ENCODE results near the gene USP25.

Gene USP25

DNA sequence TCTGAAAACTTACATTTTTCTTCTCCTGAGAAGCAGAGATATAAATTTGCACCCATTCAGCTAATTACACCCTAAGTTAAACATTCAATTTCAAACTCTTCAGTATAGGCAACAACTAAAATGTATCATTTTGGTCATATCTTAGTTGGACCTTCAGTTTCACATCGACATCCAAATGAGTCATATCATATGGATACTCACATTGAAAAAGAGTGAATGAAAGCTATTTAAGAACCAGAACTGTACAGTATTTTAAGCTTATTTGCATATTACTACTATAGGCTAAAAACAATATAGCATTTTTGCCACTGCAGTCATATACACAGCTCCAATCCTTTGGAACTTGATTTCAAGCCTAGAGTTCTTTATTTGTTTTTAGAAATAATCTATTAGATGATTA is 33.6 kb downstream of the USP25 start:
- no peak for DNase-seq (ENCODE audit: low spot score)

DNA sequence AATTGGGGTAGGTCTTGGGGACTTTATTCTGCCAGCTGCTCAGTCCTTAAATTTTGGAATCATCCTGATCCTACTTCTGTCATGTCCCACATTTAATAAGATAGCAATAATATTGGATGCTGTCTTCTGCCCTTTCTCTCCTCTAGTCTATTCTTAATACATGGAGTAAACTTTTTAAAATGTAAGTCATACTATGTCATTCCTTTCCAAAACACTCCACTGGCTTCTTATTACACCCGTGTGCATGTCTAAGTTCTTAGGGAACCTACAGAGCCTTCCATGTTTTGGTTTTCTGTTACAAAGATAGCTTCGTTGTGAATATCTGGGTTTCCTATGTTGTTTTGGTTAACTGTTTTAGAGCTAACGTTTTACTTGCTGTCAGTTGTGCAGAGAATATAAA is 35.1 kb downstream of the USP25 start:
- DNase-seq (ENCODE audit: low spot score): no peak

DNA sequence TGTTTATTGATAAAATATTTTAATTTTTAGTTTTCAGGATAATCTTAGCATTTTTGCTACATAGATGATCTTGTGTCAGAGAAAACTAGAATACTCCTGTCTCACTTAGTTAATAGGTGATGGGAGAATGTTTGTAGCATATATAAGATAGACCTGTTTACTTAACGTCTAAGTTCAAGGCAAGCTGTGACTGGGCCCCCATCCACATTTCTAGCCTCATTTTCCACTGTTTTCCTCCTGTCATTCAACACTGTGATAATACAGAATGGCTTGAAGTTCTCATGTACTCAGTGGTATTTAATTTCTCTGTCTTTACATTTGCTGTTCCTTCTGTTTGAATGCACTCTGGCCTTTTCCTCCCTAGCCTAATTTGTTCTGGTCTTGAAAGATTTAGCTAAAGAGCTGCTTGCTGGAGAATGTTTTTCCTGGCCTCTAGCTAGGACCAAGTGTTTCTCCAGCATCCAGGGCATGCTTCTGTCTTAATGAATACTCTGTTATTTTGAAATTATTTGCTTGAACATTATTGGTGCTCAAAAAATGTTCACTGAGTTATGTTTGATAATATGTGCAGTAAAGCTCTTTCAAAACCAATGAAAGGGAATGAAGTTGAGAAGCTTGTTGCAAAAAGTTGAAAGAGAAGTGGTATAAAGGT is 37.3 kb downstream of the USP25 start:
- DNase-seq (ENCODE audit: low spot score): no peak

DNA sequence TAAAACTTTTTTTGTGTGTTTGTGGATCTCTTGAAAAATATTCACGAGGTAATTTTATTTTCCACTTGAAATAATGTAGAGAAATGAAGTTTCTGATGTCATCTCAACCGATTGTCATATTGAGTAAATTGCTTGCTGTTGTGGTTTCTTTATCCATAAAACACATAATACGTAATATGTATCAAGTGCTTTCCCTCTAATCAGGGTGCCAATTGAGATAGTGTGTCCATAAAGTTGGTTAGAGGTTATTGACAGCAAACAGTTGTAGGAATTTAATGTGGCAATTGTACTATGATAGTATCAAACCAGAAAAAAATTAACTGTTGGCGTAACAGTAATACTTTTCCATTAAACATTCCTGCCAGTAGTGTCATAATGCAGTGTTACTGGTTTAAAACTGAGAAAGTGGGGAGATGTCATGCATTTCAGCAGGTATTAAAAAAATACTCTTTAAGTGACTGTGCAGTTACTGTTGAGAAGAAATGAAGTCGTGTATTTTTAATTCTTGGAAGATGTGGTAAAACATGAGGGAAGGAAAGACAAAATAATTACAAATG is 38.3 kb downstream of the USP25 start:
- DNase-seq (ENCODE audit: low spot score): no peak

DNA sequence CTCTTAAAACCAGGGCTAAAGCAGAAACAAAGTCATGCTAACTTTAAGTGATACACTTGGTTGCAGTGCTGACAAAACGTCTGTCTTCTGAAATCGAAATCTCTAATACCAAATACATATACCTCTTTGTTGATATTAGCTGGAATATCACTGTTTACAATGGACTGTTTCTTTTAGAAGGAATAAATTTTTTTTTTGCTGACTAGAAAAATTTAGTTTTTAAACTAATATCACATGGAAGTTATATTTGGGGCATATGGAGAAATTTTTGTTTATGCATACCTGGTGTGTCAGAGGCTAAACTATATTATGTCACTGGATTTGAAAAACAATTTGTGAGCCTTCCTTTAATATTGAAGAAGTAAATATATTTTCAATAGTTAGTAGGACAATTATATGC is 39.1 kb downstream of the USP25 start:
- no peak for DNase-seq (ENCODE audit: low spot score)

DNA sequence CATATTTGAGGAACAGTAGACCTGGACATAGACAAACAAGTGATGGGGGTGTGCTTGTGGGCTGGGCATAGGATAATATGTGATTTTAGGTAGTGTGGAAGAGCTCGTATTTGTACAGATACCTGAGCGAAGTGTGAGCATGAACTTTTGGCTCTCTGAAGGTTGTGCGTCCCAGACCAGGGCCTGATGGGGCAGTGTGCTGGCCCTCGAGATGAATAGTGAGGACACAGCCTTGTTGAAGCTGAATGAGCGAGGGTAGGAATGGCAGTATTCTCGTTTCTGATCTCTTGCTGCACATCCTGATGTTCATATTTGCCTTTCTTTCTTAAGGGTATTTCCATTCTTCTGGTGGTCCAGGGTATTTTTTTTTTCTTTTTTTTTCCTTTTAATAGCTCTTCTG is 41.5 kb downstream of the USP25 start:
- no peak for DNase-seq (ENCODE audit: low spot score)

DNA sequence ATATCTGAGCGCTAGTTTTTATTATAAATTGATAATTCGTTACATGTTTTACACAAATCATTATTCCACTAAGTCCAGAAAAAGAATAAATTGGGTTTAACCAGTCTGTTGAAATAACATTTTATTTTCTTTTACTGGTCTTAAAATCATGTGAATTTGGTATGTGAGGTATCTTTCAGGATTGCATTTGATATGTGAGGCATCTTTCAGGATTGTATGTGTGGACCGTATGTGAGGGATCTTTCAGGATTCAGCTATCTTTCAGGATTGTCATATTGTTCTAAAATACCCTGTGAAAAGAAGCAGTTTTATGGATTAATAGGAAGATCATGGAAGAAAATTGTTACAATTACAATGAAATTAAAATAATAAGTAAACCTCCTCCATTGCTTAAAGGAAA is 42.9 kb downstream of the USP25 start:
- DNase-seq (ENCODE audit: low spot score): no peak

DNA sequence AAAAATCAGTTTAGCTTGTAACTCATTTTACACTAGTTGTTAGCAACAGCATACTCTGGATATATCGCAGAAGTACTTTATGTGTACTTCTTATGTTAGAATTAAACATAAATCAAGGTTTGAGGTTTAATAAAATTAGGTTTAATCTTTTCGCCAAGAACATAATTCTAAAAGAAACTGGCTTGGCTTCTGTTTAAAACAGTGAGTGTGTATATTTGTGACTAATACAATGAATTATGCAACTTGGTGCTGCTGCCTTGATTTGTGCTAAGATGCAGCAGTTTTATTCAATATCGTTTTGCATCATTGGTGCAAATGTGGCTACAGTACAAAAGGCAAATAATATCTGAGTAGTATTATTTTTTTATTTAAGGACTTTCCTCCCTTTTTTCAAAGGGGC is 44.8 kb downstream of the USP25 start:
- peak; percentile 25 for DNase-seq (ENCODE audit: low spot score)

DNA sequence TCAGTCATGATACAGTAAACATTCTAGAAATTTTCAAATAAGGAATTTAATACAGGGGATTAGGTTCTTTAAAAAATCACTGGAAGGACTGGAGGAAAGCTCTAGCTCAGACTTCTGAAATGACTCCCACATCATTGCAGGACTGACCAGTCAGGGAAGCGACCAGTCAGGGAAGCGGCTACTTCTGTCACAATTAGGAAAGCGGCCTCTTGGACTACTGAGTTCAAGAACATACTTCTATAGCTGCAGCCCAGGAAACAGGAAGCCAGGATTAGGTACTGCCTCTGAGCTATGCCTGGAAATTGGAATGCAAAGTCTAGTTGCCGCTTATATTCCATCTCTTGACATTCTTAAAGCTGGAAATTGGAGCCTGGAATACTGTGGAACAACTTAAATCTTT is 45.5 kb downstream of the USP25 start:
- no peak for DNase-seq (ENCODE audit: low spot score)

DNA sequence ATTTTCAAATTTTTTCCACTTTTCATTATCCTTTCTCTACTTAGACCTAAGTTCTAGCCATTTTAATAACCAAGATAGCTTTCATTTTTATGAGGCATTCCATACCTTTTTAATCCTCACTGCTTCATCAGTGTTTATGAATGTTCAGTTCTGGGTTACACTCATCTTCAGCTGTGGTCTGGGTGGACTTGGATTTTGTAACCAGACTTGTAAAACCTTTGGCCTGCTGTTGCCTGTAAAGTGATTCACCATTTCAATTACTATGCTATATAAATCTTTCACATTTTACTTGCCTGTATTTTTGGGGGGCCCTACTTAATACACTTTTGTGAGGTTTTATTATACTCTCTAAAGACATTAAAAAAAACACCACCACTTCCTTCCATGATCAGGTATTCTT is 46.2 kb downstream of the USP25 start:
- peak; percentile 51 for DNase-seq (ENCODE audit: low spot score)

DNA sequence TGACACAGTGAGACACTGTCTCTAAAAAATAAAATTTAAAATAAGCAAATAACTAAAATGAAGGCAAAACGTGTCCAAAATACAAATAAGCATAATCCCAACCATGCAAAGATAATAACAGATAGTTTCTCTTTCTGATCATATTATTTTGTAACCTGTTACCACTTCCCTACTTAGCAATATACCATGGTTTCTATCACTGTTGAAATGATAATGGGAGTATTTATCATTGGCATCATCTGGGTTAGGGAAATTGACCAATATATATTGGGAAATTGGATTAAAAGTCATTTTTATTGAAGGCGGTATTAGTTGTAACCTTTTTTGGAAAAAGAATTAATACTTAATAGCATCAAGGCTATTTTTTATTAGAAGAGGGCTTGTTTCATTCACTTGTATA is 47.0 kb downstream of the USP25 start:
- DNase-seq (ENCODE audit: low spot score): no peak

DNA sequence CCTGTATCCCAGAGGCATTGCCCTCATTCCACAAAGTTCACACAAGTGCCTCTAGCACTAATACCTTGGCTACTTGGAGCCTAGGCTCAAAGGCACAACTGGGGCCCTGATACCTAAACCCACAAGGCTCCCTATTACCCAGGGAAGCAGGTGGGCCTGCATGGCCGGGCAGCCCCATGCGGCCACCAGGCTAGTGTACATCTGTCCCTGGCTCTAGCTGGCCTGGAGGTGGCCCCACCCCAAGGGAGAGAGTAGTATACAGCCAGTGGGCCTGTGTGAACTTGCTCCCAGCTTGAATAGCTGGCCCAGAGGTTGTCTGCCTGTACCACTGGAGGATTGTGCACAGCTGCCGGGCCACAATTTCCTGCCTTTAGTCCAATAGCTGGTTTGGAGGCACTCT is 52.2 kb downstream of the USP25 start:
- no peak for DNase-seq (ENCODE audit: low spot score)

DNA sequence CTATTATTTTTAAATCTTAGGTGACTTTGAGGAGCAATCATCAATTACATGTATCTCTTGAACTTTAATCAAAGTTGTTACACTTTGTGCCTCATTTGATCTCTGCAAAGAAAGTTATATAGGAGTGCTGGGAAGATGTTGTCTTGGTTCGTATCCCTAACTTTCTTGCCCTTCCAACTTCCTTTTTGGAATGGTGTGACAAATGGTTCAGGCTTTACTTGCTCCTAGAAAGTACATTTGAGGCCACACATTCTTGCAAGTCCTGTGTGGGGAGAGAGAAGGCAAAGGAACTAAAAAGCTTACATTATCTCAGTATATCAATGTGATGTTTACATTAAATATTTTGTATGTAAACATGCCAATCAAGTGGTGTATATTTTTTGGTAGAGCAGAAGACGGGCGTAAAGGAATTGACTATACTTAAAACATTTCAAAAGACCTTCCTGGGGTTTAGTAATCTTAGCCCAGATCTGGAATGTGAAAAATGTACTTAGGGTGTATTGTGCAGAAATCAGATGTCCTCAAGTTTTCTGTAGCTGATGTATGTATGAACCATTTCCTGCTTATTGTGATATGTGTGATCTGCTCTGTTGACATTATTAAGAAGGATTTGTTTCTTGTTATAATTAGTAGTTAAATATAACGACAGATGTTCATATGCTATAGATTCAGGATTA is 59.2 kb downstream of the USP25 start:
- no peak for DNase-seq (ENCODE audit: low spot score)

DNA sequence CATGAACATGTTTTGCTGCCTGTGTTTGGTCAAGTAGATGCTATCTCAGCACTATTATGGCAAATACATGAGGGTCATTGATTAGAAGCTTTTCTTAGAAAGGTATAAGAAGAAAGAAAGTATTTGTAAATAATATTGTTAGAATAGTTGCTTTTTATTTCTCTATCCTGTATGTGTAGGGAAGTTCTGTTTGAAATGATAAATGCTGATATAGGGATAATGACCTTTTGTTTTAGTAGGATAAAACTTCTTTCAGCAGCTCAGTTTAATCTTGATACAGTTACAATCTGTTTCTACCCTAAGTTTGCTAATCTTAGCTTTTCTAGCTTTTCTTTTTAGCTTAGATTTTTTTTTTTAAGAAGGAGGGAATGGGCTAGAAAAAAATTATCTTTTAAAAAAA is 63.3 kb downstream of the USP25 start:
- no peak for DNase-seq (ENCODE audit: low spot score)

DNA sequence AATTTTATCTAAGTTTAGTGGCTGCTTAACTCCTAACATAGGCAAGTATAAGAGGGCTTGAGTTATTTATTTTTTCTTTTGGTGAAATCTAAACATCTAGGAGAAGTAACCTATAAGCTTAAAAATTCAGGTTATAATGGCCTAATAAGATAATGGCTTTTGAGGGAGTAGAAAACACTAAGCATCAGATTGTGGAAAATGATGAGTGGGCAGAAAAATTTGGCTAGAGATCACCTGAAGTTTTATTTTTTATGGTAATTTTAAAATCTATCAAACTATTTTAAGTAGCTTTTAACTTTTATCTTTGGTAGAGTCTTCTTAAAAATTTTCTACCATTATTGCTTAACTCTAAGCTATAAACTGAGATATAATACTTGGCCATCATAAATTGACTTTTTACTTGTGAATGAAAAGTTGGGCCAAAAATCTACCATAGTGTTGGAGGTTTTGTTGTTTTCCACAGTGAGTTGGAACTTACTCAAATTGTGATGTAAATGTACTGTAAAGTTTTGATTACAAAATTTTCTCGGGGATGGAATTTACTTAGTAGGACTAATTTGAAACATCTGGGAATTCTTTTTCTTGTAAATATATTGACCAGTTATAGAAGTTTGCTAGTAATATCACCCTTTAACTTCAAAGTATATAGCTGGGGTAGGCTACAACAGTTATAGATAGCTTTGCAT is 63.9 kb downstream of the USP25 start:
- no peak for DNase-seq (ENCODE audit: low spot score)

DNA sequence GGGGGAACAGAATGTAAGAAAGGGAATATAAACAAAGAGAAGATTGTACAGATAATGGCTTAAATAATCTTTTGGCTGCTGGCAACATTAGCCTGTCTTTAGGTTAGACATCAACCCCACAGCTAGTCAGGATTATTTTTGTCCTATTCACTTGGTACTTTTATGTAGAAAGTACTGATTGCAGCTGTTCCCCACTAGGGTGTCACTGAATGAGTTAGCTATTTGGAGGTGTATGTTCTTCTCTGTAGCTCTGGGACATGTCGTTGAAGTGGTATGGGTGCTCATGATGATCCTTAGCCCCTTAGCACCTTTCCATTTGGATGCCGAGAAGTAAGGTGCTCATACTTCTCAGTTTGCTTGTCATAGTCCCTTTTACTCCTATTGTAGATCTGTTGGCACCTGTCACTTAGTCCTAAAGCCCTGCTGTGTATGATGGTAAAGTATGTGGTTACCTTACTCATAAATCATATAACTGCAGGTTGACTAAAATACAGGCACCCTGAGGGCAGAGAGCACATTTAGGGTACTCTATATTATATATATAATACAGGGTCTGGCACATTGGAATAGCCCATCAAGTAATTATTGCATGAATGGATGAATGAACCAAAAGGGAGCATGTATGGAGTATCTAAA is 64.6 kb downstream of the USP25 start:
- DNase-seq (ENCODE audit: low spot score): no peak

DNA sequence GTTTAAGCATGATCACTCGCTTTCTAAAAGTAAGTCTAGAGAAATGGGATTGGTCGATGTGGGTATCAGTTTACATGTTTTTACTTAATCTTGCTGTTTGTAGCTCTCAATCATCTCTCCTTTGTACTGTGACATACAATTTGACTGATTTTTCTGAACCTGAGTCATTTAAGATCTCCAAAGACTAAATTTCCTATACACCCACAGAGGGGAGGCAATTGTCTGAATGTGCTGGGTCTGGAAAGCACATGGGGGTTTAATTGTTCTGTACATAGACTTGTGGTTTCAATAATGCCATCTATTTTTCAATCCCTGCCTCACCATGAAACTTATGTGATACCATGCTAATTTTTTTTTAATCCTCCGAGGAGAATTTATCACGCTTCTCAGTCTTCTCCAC is 65.8 kb downstream of the USP25 start:
- DNase-seq (ENCODE audit: low spot score): no peak

DNA sequence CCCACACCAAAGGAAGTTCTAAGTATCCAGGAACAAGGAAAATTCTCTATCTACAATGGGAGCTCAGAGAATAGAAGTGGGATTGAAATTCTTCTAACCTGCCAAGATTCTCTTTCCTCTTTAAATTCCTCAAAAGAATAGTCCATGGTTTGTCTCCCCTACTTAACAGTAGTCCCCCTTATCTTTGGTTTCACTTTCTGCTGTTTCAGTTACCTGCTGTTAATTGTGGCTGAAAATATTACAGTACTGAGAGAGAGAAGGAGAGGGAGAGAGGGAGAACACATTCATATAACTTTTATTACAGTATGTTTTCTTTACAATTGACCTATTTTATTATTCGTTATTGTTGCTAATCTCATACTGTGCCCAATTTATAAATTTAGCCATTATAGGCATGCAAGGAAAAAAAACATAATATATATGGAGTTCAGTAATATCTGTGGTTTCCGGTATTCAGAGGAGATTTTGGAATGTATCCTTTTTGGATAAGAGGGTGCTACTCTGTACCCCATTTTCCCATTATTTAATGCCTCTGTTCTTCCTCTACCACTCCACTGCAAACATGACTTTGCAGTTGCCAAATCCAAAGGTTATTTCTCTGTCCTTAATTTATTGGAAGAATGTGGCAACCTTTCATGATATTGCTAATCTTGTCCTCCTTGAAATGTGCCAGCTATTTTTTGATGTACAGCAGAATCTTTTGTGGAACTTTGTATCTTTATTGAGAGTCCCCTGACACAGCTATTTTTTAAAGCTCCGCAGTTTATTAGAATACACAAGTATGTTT is 68.0 kb downstream of the USP25 start:
- no peak for DNase-seq (ENCODE audit: low spot score)

DNA sequence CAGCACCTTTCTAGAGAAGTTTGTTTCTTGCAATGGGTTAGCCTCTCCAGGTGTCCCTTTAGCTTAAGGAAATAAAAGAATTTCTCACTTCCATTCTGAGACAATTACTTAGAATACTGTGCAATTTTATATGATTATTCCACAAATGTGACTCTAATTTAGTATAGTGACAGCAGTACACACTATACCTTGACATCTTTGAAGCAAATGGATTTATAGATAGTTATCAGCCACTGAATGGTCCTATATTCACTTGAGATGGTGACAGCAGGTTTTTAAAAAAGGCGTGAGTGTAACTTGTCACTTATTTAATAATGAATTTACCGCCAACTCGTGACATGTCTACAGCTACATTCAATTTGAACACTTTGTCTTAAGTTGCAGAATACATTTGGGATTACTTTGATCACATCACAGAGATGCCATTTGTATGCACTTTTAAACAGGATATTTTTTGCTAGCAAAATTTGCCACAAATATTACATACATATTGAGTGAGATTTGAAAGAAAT is 71.6 kb downstream of the USP25 start:
- no peak for DNase-seq (ENCODE audit: low spot score)

DNA sequence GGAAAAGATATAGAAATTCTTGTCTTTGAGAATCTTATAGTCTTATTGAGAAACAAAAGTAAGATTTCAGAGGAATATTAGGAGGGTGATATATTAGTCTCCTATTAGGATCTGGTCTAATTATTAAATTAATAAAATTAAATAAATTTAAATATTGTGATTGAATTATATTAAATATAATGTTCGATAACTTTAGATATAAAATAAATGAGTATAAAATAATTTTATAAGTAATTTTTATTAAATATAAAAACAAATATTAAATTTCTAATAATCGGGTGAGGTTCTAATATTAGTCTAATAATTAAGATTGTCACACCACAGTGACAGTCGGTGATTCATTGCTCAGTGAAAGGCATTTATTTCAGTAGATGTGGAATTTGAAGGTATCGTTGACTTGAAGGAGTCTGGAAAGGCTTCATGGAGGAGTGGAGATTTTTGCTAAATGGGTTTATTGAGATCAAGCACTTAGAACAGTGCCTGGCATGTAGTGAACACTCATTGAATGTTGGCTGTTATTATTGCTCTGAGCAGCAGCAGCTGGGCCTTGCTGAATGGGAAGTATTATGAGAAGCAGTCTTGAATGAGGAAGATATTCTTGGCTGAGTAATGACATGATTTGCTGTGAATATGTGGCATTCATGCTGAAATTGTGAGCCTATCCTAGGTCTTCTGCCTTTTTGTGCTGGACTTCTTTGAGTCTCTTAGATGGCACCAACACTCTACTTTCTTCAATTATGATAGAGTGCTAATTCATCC is 74.6 kb downstream of the USP25 start:
- no peak for DNase-seq (ENCODE audit: low spot score)

DNA sequence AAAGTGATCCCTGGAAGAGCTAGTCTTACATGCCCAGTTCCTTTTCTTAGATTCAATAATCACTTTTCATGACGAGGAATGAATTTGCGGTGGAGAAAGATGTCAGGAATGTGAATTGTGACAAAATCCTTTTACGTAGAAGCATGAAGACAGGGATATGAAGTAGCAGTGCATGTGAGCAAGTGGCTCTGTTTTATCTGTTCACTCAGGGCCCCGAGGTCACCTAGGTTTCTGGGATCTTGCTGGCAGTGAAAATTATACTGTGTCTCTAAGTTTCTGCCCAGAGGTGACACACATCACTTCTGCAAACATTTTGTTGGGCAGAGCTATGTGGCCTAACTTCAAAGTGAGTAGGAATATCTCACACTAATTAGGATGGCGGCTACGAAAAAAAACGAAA is 79.3 kb downstream of the USP25 start:
- no peak for DNase-seq (ENCODE audit: low spot score)
